COLO668 (cell line): ENCODE data around the gene VOPP1.
"Not testable (repeated sequence)": the region's sequence is repeated elsewhere in the genome, so short reads cannot be mapped to it uniquely, and the experiment has no call there.

ENCODE experiments used
- DNase-seq: peaks from one replicate; lab custom pipeline; 2025; ENCODE audit not compliant: unreplicated experiment; lab: John Stamatoyannopoulos, UW

VOPP1 gene

DNA sequence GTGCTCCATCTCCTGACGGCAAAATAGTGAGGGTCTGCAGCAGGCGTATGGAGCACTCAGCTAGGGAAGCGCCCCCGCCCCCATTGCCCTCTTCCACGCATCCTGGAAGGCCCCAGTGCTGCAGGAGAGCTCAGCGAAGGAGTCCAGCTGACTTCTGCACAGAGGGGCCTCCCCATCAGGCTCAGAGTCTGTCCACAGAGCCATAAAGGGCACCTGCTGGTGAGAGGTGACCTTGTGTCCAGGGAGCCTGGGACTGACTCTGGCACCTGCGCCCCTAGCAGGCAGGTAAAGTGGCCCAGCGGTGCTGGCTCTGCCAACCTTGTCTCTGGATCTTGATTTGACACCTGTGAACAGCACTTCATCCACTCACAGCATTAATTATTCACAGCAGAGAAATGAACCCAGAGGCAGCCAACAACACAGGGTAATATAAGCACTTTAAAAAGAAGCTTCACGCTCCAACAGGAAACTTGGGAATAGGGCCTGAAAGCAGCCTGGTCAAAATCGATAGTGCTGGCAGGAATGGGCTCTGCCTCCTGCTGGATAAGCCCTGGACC lies 59.6 kb downstream of the VOPP1 start:
- peak; percentile 22 for DNase-seq

DNA sequence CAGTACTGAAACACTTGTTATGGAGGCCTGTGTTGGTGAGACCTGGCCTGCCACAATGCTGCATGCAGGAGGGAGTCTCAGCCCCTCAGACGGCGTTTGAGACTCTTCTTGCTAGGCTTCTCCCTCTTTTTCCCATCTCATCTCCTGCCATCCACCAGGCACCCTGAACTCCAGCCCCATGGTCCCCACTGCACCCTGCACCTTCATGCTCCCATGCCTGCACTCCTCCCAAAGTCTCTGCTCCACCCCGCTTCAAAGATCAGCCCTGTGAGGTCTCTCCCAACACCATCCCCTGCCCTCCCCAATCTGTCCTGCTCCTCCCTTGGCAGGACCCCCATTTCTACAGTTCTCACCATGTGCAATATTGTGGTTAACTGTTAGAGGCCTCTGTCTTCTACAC lies 61.7 kb downstream of the VOPP1 start:
- DNase-seq = no peak

DNA sequence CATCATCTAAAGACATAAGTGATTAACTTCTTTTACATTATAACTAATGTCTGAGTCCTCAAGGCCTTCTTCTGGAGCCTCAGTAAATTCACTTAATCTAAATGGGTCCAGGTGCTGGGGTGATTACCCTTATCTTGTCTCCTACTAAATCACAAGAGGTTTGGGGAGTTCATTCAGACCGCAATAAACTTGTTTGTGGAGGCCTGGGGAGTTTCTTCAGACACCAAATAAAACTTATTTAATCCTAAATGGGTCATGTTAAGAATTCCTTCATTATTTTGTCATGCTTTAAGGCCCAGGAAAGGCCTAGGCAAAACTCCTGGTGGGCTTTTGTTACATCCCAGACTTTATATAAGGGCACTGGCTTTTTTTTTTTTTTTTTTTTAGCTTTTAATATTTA lies 62.1 kb downstream of the VOPP1 start:
- DNase-seq = not testable (repeated sequence)

DNA sequence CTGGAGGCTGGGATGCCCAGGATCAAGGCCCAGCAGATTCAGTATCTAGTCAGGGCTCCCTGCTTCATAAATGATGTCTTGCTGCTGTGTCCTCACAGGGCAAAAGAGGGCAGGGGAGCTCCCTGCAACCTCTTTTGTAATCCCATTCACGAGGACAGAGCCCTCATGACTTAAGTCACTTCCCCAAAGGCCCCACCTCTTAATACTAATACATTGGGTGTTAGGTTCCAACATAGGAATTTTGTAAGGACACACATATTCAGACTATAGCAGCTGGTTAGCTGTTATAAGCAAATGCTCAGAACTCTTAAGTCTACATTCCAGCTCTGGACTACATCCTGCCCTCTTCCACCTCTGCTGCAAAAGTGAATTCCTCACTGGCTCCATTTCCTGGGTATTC lies 63.0 kb downstream of the VOPP1 start:
- no peak for DNase-seq

DNA sequence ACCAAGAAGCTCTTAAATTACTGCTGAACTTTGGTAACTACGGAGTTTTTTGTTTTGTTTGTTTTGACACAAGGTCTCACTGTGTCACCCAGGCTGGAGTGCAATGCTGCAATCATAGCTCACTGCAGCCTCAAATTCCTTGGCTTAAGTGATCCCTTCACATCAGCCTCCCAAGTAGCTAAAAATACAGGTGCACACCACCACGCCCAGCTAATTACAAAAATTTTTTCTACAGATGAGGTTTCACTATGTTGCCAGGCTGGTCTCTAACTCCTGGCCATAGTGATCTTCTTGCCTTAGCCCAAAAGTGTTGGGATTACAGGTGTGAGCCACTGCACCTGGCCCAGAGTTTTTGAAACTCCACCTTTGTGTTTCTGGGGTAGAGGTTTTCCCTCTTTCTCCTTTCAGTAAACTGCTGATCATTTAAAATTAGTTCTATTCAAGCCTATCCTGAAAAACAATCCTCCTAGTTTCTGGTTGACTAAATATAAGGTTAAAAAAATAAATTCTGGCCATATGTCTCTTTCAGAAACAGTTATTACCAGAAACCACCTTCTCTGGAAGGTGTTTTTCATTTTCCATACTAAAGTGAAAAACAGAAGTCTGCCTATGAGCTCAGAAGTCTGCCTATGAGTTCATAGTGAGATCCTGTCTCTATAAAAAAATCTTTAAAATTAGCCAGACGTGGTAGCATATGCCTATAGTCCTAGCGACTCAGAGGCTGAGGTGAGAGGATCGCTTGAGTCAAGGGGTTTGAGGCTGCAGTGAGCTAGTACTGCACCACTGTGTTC lies 63.9 kb downstream of the VOPP1 start:
- DNase-seq = no peak

DNA sequence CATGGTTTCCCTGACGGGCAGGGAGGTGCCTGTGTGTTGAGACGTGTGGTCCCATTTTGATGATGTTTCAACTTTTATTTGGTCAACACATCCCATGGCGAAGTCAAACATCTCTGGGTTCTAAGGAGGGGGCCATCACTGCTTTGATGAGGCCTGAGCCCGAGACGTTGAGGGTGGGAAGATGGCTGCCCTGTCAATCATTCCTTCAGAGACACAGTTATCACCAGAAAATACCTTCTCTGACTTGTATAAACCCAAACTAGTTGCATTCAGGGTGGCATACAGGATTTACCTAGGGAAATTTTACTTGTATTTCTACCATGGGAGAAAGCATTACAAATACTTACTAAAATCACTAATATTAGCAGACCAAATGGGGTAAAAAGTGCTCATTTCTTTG lies 64.6 kb downstream of the VOPP1 start:
- DNase-seq = no peak

DNA sequence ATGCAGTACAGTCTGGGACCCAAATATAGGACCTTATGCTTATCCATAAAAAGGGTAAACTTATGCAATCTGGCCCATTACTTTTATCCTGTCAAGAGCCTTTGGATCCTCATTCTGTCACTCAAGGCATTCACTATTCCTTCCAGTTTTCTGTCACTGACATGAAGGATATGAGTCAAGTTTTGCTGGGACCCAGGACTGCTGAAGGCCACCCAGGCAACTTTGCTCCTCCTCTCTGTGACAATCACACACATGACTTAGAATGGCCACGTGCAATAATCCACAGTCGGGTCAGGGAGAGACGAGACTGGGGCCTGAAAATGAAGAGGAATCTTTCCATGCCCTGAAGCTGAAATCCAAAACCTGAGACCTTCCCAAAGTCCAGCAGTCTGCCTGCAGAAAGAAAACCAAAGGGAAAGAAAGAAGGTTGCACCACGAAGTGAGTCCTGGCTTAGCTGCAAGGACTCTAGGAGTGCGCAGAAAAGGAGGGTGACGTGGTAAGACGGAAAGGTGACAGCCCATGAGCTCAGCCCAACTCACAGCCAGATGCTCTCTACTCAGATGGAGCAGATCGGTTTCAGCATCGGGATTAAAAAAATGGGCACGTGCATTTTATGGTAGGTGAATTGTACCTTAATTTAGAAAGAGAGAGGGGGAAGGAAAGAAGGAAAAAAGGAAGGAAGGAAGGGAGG lies 67.2 kb downstream of the VOPP1 start:
- DNase-seq = no peak

DNA sequence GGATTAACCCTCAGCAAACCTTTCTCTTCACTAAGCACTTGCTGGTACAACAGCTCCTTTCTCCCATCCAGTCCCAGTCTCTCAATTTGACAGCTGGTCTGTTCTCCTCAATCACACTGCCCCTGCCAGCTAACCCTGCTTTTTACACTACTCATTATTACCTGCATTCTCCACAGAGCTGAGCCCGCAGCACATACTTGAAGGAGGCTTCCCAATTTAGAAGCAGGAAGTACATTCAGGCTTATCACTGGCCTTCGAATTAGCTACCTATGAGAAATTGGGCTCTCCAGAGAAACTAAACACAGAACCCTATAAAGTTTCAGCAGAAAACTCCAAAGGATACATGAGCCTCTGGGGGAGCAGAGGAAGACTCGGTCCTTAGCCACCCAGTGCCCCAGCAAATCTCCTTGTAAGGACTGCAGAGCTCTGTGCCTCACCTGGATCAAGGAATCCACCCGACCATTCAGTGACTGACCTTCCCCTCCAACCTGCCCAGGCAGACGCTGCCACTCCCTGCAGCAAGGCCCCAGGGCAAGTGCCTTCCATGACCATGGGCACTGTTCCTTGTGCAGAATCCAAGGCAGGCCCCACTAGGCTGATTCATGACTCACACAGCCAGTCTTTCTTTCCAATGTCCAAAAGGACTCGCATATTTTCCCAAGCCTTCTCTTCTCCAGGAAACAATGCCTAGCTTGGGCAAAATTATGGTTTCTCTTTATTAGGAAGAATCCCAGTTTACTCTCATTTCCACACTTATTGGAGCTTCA lies 68.0 kb downstream of the VOPP1 start:
- peak; percentile 15 for DNase-seq

DNA sequence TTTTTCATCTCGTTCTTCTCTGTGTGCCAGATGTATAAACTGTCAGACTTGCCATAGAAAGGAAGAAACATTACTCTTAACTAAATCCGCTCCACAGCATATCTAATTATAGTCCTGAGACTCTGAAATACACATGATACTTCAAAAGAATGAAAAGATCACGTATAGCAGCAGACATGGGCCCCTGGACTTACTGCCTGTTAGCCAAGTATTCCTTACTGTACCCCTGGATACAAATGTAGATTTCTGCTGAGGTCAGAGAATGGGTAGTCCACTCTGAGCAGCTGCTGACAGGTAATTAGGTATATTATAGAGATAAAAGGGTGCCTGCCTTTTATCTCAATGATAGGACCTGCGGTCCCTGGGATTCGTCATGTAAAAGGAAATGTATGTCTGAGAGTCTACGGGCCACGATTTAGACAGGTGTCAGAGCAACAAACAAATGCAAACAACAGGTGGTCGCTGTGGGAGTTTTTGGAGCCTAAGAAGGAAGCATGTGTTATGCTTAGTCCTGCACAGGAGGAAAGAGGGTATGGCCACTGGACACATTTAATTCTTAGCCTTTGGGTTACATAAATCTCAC lies 69.4 kb downstream of the VOPP1 start:
- peak; percentile 67 for DNase-seq

DNA sequence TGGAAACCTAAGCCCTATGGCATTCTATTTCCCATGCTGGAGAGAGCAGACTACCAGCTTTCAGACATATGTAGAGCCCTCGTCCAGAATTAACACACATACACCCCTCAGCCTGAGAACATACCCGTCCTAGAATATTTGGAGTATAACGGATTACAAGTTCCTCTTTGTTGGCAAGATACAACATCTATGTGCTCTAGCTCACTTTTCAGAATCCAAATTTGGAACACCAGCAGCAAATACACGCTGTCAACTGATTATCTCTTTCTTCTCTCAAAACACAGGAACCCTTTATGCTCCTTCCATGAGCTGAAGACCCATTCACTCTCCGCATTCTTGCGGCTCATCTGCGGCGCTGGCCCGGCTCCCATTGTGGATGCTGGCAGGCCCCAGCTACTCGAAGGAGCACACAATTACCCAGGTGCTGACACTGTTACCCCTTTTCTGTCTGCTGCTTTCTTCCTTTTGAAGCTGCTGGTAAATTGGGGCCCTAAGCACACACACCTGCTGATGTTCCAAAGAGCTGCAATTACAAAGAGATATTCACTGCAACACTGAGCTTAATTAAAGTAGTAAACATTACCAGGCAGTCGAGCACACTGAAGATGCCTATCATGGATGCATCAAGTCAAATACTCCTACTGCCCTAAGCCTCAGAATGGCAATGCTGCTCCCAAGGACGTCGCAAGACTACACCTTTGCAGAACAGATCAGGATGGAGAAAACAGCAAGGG lies 70.0 kb downstream of the VOPP1 start:
- DNase-seq = peak; percentile 38

DNA sequence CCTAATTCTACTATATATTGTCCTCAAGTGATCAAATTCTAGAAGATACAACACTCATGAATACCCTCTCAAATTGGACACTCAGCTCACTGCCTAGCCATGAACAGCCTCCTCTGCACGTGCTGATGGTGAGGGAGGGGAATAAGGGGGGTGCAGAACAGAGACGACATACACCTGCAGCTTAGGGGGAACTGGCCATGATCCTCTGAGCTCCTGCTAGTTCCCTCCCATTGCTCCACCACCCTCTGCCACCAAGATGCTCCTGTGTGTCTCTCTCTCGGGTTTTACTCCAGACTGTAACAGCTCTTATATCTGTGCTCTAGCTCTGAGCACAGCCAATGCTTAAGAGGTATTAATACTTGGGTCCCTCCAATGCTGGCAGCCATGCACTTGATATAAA lies 70.7 kb downstream of the VOPP1 start:
- DNase-seq = no peak

DNA sequence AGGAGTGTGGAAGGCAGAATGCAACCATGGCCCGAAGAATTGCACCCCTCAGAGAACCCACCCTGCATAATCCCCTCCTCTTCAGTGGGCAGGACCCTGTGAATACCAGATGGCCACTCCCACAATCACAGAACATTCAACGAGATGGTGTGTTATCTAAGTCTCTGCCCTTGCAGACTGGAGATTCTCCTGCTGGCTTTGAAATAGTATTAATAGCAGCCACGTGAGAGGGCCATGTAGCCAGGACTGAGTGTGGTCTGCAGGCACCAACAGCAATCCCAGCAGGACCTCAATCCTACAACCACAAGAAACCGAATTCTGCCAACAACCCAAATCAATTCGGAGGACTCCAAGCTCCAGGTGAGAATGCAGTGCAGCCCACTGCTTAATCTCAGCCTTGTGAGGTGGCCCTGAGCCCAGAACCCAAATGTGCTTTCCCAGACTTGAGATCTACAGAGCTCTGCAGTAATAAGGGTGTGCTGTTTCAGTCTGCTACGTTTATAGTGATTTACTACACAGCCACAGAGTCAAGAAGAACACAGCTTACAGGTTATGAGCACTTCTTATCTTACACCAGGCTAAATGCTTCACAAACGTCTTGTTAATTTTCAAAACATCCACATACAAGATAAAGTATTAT lies 72.1 kb downstream of the VOPP1 start:
- no peak for DNase-seq

DNA sequence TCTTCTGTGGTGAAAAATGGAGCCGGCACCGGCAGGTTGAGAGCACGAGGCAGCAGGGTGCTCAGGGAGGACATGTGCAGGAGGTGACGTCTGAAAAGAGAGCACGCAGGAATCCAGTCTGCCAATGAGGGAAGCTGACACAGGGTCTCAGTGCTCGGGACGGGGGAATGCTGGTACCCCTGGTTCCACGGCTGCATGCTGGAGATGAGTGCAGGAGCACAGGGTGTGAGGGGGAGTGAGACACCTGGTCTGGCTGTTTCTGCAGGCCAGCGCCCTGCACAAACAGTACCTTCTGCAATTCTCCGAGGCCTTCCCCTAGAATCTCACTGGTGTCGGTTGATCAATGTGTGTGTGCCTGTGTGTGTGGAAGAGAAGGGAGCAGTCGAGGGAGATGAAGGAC lies 72.7 kb downstream of the VOPP1 start:
- DNase-seq = no peak

DNA sequence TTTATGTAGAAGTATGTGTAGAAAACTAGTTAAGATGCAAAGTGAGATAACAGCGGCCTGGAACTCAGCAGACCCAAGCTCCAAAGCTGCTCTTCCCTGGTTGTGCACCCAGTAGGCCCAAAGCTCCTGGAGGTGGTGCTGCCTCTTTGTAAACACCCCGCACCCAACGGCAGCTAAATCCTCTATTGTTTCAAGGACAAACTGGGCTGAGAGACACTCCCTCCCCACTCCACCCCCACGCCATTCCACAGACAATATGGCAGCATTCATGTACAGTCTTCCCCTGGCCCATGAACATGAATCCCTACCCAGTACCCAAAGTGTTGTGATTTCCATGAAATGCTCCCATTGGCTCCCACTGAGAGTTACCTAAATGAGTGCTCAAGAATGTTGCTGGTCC lies 73.5 kb downstream of the VOPP1 start:
- no peak for DNase-seq

DNA sequence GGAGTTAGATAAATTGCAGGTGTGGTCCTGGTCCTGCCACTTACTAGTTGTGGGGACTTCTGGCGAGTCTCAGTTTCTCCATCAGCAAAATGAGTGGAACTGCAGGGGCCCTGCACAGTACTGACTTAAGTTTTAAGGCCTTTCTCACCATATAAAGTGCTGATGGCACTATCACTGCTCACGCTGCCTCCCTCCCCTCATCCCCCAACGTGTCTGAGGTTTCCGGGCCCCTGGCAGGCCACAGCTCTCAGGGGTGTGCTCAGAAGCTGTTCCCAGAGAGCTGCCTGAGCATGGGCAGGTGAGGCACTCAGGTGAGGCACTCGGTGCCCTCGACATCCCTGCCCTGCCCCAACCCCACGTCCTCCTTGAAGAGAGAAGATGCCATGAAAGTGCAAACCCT lies 74.2 kb downstream of the VOPP1 start:
- no peak for DNase-seq

DNA sequence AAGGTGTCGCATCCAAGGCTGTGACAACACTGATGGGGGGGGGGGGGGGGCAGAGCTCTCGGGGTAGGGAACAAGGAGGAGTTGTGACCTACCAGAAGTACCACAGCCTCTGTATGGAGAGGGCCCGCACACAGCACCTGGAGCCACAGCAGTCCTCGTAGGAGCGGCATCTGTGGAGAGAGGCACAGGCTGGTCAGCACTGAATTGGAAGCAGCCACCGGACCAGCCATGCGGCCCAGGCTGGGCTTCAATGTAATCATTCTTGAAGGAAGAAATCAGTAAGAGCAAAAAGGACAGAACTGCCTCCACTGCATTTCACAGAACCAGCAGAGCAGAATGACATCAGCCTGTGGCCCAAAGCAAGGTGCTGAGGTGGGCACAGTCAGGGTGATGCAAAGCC lies 74.8 kb downstream of the VOPP1 start:
- DNase-seq = no peak

DNA sequence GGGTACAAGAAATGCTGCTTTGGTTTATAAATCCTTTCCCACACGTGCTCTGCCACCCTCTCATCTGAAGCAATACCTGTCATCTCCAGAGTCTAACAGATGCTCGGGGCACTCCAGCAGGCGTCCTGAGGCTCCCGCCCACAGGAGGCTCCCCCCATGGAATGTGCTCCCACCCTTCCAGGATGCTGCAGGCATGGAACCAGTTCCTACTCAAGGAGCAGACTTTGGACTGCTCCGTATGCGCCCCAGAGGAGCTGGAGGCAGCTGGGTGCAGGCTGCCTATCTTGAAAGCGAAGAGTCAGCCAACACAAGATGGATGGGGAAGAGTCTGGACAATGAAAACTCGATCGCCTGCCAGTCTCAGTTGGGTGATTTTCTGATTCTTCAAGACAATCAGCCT lies 75.4 kb downstream of the VOPP1 start:
- no peak for DNase-seq

DNA sequence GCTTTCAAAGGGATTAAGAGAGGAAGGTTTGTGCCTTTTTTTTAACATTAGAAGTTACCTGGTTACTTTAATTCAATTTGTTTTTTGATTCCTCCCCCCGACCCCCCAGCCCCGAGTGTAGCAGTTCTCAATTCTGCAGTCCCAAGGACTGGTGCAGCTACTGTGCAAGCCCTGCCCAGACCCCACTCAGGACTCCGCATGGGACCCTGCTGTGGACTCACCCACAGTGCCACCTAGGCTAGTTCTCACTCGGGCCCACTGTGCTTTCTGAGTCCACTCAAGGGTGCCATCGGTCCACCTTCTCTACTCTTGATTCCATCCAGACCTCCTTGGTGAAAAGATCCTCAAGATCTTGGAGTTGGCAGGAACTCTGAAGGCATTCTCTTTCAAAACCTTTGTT lies 77.4 kb downstream of the VOPP1 start:
- DNase-seq = no peak

DNA sequence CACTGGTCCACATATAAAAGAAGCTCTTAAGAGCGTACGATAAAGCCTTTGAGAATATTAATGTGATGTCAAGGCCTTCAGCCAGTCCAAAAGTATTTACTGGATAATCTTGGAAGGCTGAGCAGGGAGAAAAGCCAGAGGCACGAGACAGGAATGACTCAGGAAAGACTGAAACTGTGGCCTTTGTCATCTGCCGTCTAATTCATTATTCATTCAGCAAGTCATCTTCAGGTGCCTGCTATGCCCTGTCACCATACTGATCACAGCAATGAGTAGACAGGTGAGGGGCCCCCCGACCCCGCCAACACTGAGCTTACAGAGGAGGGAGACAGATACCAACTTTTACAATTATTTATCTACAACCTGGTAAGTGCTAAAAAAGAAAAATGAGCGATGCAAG lies 78.9 kb downstream of the VOPP1 start:
- no peak for DNase-seq

DNA sequence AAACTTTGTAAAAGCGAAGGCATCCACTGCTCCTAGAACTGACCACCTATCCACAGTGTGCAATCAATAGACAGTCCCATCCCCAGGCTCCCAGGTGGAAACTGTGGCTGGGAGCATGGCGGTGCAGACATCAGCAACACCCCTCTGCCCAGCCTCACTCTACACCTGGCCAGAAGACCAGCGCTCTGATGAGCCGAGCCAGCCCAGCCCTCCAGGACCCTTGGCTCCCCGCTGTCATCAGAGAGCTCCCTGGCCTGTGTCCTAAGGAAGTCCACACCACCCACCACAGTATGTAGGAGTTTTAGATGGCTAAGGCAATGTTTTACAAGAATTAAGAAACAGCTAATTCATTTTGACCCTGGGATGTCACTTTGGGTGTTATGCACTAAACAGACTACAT lies 81.0 kb downstream of the VOPP1 start:
- DNase-seq = no peak
